Measurements from ENCODE around the gene ANKFY1. TPM values are rescaled to one million over a fixed set of nuclear protein-coding genes. Genes with fewer than 3 reads are reported as not detected.

ANKFY1 gene
- total RNA-seq, 4 donors from 2014 or later, result 12.6 to 26.9 (median 13.5) TPM

DNA sequence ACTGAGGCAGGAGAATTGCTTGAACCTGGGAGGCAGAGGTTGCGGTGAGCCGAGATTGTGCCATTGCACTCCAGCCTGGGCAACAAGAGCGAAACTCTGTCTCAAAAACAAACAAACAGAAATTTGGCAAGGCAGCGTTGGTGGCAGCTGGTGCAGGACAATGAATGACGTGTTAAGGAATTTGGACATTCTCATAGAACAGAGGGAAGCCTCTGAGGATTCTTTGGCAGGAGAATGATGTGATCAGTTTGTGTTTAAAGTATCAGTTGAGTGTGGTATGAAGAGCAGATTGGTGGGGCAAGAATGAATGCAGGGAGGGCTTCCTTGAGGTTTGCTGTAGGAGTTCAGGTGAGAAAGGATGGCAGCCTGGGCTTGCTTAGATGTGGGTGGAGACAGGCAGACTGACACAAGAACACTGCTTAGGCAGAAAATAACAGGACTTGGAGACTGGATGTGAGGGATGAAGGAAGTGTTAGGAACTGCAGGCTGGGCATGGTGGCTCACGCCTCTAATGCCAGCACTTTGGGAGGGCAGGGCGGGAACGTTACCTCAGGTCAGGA, 115.9 kb downstream of the ANKFY1 start:
- intact Hi-C loops (cut with DNase I; ENCODE audit: low total_unique reads), result no loop called here
- H3K36me3 ChIP-seq, result peaks cover 0 to 11% of the 10 kb centered on the region in 2 donors
- no peak overlapping the region for H3K27ac ChIP-seq
- no peak overlapping the region for H3K4me3 ChIP-seq
- in situ Hi-C loops (cut with MboI; ENCODE audit: low sequenced_read_pairs in 4 of 4), result no loop called here
- no peak for TF ChIP-seq POLR2A (IDR thresholded peaks at IDR 0.05)
- TF ChIP-seq CTCF (IDR thresholded peaks at IDR 0.05 in 4 of 5, conservative IDR thresholded peaks at IDR 0.05 in 1 of 5), result no peak
- no peak for ATAC-seq
- no peaks in the 10 kb centered on the region for H3K27me3 ChIP-seq
- DNase-seq, result no peak
- H3K9me3 ChIP-seq, result no peaks in the 10 kb centered on the region
- peaks cover 4 to 7% of the 10 kb centered on the region in 2 donors for H3K4me1 ChIP-seq

DNA sequence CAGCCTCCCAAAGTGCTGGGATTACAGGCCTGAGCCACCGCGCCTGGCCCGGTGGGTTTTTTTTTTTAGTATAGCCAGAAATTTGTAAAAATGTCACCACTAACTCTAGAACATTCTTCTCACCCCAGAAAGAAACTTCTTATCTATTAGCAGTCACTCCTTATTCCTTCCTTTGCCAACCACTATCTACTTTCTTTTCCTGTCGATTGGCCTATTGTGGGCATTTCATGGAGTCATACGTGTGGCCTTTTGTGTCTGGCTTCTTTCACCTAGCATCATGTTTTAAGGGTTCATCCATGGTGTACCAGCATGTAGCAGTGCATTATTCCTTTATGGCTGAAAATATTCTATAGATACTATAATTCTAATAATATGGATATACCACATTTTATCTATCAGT, 117.1 kb downstream of the ANKFY1 start:
- Histone ChIP-seq H3K27ac (no peak overlapping the region), H3K9me3 (no peaks in the 10 kb centered on the region), H3K27me3 (no peaks in the 10 kb centered on the region), H3K36me3 (peaks cover 0 to 11% of the 10 kb centered on the region in 2 donors), H3K4me3 (no peak overlapping the region), H3K4me1 (peaks cover 8 to 11% of the 10 kb centered on the region in 2 donors)
- intact Hi-C loops (cut with DNase I; ENCODE audit: low total_unique reads) (no loop called here), in situ Hi-C loops (cut with MboI; ENCODE audit: low sequenced_read_pairs in 4 of 4) (no loop called here)
- no peak for TF ChIP-seq POLR2A (IDR thresholded peaks at IDR 0.05)
- DNase-seq (no peak), ATAC-seq (no peak)

- intact Hi-C loops (cut with DNase I; ENCODE audit: low total_unique reads) (loop anchor here (5.0 kb wide), 2 partner anchors 73 to 223 kb away; partner anchors contain the start of gene UBE2G1), in situ Hi-C loops (cut with MboI; ENCODE audit: low sequenced_read_pairs in 4 of 4) (no loop called here)
- ATAC-seq (no peak), DNase-seq (no peak)
- Histone ChIP-seq H3K27ac (peak overlapping the region; percentile 97 to 100 (median 99)), H3K4me1 (peaks cover 29 to 33% of the 10 kb centered on the region in 2 donors), H3K9me3 (no peaks in the 10 kb centered on the region), H3K27me3 (no peaks in the 10 kb centered on the region), H3K4me3 (peak overlapping the region; percentile 69 to 99 (median 95)), H3K36me3 (no peaks in the 10 kb centered on the region)
- TF ChIP-seq POLR2A (IDR thresholded peaks at IDR 0.05), result no peak
- TF ChIP-seq CTCF (IDR thresholded peaks at IDR 0.05 in 4 of 5, conservative IDR thresholded peaks at IDR 0.05 in 1 of 5), result no peak
Observed at GRCh38 chr17:4144422-4144747, 119.4 kb downstream of the ANKFY1 start.

GRCh38 chr17:4143563-4144421, 120.0 kb downstream of the ANKFY1 start:
- H3K9me3 ChIP-seq, result no peaks in the 10 kb centered on the region
- TF ChIP-seq POLR2A (IDR thresholded peaks at IDR 0.05) (peak; percentile 71 to 75), CTCF (IDR thresholded peaks at IDR 0.05 in 4 of 5, conservative IDR thresholded peaks at IDR 0.05 in 1 of 5) (no peak)
- H3K27me3 ChIP-seq, result no peaks in the 10 kb centered on the region
- in situ Hi-C loops (cut with MboI; ENCODE audit: low sequenced_read_pairs in 4 of 4) (no loop called here), intact Hi-C loops (cut with DNase I; ENCODE audit: low total_unique reads) (loop anchor here (5.0 kb wide), 2 partner anchors 74 to 224 kb away; partner anchors contain the start of gene UBE2G1)
- peak; percentile 79 to 81 for ATAC-seq
- DNase-seq, result peak; percentile 76 to 90
- H3K4me1 ChIP-seq, result peaks cover 35 to 39% of the 10 kb centered on the region in 2 donors
- peak overlapping the region; percentile 97 to 100 (median 99) for H3K27ac ChIP-seq
- H3K36me3 ChIP-seq, result no peaks in the 10 kb centered on the region
- peak overlapping the region; percentile 69 to 99 (median 95) for H3K4me3 ChIP-seq

Measured in gastrocnemius medialis (tissue), 4 donors.